NCI-H524 (cell line): Measurements from ENCODE around the gene ARFRP1.

ENCODE experiments used
- DNase-seq, 2 experiments: peaks; one replicate each; lab custom pipeline; 2025; lab: John Stamatoyannopoulos, UW

The ARFRP1 gene

DNA sequence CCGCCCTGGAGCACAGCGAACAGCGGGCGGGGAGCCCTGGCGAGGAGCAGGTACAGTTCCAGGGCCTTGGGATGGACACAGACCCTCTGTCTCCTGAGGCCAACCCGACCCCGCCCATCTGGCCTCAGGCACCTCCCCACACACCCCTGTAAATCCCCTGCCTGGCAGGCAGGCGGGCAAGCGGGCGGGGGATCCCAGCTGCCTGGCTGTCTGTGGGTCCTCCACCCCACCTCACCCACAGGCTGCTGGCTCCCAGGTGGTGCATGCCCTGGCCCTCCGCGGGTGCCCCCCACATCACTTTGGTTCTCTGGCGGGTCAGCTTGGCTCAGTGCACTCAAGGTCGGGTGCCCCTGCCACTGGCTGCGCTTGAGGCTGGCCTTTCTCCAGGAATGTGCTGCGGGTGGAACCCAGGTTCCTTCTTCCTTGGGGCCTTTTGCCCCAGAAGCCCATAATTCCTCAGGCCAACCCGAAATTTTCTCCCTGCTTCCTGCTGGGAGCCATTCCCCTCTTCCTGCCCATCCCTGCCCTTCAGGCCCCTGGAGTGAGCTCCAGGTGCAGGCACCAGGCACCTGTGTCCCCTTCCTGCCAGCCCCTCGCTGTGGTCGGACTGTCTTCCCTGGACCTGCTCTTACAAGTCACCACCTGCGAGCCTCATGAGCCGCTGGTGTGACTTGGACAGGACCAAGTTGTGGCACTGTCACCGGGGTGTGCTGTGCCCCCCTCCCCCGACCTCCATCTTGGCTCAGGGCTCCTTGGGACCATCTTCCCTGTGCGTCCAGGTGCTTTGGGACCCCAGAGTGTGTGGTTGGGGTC, 16.7 kb downstream of the ARFRP1 start:
- no peak for DNase-seq

DNA sequence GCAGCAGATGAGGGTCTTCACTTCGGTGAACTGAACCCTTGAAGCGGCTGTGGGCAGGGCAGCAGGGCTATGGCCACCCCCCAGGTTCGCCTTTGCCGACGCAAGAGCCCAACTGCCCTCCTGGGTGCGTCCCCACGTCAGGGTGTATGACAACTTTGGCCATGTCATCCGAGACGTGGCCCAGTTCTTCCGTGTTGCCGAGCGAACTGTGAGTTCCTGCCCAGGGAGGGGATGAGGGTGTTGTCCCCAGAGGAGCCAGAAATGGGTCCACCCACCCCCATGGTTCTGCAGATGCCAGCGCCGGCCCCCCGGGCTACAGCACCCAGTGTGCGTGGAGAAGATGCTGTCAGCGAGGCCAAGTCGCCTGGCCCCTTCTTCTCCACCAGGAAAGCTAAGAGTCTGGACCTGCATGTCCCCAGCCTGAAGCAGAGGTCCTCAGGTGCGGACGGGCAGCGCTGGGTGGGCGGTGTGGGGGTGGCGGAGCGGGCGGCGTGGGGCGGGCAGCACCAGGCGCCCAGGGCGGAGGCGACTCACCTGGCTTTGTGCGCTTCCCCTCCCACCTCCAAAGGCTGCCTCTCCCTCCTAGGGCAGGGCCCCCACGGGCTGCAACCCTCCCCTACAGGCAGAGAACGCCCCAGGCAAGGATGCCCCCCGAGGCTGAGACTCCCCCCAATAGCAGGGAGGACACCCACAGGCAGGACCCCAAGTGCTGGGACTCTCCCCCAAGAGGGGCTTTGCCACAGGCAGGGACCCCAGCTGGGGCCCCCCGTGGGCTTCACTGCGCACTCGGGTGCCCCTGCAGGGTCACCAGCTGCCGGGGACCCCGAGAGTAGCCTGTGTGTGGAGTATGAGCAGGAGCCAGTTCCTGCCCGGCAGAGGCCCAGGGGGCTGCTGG, 17.5 kb downstream of the ARFRP1 start:
- no peak for DNase-seq

DNA sequence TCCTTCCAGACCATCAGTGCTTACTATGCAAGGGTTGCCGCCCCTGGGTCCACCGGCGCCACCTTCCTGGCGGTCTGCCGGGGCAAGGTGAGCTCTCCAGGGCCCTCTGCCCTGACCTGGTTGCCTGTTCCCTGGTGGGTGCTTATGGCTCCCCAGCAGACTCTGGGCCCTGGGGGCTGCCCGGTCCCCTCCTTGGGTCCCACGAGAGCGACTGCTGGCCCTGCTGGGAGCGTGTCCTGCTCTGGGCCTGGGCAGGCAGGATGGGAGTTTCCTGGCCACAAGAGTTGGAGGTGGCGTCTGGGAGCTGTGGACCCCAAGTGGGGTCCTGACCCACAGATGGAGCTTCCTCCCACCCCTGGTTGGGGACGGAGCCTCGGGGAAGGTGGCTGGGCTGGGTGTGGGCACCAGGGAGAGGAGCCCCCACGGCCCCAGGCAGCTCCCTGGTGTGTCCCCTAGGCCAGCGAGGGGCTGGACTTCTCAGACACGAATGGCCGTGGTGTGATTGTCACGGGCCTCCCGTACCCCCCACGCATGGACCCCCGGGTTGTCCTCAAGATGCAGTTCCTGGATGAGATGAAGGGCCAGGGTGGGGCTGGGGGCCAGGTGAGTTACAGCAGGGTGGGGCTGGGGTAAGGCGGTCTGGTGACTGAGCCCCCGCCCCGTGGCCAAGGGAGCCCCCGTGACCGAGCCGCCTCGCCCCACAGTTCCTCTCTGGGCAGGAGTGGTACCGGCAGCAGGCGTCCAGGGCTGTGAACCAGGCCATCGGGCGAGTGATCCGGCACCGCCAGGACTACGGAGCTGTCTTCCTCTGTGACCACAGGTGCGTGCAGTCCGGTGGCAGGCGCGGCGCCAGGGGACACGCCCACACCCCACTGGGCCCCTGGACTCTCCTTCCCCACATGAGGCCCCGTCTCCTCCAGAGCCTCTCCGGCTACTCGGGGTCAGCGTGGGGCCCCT, 18.5 kb downstream of the ARFRP1 start:
- no peak for DNase-seq

- DNase-seq = no peak
Measured at GRCh38 chr20:63688228-63689045, 19.3 kb downstream of the ARFRP1 start.

GRCh38 chr20:63687419-63688178, 20.2 kb downstream of the ARFRP1 start:
- no peak for DNase-seq

DNA sequence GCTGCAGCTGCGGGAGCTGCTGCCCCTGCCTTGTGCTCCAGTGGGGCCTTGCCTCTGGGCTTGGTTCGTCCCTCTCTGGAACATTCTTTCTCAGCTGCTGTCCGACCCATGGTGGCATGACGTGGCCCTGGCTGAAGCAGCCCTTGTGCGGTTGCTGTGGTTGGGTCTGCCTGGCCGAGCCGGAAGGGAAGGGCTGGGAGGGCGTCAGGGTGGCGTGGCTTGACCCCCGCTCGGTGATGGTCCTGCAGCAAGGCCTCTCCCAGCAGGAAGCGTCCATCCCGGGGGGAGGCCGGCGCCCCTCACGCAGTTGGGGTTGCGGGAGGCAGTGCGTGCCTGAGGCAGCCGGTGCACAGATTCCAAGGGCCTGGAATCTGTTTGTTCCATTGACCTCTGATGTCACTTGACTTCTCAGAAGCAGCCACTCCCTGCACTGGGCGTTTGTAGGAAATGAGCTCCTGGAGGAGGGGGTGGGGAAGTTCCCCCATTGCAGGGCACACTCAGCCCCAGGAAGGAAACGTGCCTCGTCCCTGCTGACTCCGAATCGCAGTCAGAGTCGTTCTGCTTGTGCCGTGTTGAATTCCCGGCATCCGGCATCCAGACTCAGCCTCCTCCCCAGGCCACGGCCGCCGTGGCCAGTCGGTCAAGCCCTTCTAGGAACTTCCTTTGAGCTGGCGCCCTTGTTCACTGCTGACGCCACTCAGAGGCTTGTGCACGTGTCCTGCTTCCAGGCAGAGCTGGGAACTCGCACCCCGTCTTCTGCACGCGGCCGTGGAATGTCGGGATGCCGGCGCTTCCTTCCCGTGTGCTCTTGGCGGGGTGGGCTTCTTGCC, 21.1 kb downstream of the ARFRP1 start:
- DNase-seq = no peak

DNA sequence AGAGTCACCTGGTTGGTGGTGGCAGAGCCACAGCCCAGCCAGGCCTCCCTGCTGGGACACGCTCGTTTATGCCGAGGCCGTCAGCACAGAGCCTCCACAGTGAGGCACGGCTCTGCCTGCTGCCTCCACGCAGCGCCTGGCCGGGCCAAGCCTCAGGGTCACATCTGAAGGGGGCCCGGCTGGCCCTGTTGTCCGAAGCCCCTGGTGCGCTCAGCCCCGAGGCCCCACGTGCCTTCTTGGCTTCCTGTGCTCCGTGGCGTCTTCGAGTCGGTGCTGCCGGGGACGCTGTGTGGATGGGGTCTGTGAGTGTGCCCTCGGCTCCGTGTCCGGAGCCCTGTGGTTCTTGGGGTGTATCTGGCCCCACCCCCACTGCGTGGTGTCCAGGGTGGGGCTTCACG, 21.7 kb downstream of the ARFRP1 start:
- DNase-seq = no peak

DNA sequence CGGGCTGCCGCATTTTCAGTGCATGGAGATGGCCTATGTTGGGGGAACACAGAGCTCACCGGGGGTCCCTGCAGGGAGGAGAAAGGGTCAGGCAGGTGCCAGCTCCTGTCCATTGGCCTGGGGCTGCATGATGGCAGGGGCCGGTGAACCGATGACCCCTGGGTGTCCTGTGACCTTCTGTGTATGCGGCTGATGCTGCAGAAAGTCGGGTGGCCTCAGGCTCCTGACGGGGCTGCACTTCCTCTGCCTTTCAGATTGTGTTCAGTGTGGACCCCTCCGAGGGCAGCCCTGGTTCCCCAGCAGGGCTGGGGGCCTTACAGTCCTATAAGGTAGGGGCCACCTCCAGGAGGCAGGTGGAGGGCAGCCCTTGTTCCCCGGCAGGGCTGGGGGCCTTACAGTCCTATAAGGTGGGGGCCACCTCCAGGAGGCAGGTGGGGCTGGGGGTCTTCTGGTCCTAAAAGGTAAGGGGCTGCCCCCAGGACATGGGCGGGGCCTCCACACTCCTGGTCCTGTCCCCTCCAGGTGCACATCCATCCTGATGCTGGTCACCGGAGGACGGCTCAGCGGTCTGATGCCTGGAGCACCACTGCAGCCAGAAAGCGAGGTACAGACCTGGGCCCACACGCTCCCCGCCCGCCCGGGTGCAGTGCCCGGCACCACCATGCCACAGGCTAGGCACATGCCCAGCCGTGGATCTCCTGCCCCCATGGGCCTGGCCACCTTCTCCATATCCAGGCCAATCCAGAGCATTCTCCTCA, 22.3 kb downstream of the ARFRP1 start:
- DNase-seq = no peak

DNA sequence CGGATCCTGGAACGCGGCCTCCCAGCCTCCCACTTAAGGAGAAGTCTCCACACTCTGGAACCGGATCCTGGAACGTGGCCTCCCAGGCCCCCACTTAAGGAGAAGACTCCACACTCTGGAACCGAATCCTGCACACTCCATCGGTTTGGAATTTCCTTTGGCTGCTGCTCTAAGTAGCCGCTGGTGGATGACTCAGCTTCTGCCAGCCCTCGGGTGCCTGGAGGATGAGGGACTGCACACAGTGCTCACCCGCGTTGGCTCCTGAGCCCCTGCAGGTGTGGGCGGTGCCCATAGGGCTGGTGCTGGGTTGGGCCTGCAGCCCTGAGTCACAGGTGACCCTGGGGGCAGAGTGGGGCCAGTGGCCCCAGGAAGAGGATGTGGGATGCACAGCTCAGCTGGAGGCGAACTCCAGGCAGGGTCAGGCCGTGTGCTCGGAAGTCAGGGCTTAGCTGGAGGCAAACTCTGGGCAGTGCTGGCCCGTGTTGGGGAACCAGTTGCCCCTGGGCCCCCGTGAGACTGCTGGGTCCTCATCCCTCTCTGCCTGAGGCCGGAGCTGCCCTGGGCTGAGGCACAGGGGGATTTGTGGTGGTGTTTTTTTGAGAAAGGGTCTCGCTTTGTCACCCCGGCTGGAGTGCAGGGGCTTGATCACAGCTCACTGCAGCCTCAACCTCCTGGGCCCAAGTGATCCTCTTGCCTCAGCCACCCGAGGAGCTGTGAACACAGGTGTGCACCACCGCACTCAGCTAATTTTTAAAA, 25.2 kb downstream of the ARFRP1 start:
- DNase-seq = no peak

- DNase-seq = no peak
Measured at GRCh38 chr20:63681609-63682142, 26.1 kb downstream of the ARFRP1 start.

GRCh38 chr20:63680857-63681608, 26.7 kb downstream of the ARFRP1 start:
- DNase-seq = no peak

GRCh38 chr20:63680427-63680826, 27.3 kb downstream of the ARFRP1 start:
- DNase-seq = no peak

DNA sequence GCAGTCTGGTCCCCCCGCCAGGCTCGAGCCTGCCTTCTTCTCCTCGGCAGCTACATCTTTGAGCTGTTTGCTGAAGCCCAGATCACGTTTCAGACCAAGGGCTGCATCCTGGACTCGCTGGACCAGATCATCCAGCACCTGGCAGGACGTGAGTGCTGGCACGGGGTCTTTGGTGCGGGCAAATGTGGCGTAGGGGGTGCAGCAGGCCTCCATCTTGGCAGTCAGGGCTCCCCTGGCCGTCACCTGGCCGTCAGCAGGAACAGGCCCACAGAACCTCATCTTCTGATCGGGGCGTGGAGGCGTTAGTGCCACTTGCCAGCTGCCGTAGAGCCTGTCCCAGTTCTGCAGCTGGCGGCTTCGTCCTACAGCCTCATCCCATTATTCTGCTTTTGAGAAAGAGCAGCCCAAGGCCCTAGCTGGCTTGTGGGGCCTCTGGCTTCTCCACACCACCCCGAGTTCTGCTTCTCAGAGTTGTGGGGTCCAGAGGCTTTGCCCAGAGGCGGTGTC, 27.9 kb downstream of the ARFRP1 start:
- no peak for DNase-seq

DNA sequence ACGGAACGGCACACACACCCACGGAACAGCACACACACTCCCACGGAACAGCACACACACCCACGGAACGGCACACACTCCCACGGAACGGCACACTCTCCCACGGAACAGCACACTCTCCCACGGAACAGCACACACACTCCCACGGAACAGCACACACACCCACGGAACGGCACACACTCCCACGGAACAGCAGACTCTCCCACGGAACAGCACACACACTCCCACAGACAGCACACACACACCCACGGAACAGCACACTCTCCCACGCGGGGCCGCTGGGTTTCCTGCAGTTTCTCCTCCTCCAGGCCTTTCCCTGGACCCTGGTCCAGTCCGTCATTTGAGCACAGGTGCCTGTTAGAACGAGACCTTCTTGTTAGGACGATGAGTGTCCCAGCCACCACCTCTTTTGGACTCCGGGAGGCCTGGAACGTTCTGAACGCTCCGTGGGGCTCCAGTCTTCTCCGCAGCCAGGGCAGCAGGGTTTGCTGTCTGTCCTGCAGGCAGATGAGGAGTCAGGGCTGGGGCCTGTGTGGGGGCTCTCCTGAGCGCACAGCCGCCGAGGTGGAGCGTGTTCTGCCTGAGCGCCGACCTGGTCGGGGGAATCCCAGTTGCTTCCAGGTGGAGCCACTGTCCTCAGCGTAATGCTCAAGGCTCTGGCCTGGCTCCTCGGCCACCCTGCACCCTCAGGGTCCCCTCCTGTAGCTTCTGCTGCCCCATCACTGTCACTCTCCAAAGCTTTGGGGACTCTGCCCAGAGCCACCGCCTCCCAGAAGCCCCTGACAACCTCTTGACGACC, 28.9 kb downstream of the ARFRP1 start:
- DNase-seq = no peak

- no peak for DNase-seq
Measured at GRCh38 chr20:63678071-63678470, 29.7 kb downstream of the ARFRP1 start.
